Esophagus squamous epithelium (tissue), 5 donors: Measurements from ENCODE around the gene NAGLU. TPM values are rescaled to one million over a fixed set of nuclear protein-coding genes. Genes with fewer than 3 reads are reported as not detected.

ENCODE experiments used
- DNase-seq: peaks from one replicate; lab custom pipeline; 2025; lab: John Stamatoyannopoulos, UW
- H3K27ac ChIP-seq, 4 donors: fragments of 200-600 bp; sonication (generic); one replicate each; pipeline ENCODE4 v1.5.1; 2016 to 2019; ENCODE audit warnings: mild to moderate bottlenecking in 1 of 4
- H3K27me3 ChIP-seq, 4 donors: fragments of 200-600 bp; sonication (generic); 1 replicate in 3 of 4; 2 replicates in 1 of 4; pipeline versions ENCODE4 v1.5.1 to v1.6.0; 2017 to 2021; ENCODE audit warnings: antibody characterized with exemption in 1 of 4
- H3K36me3 ChIP-seq, 3 donors: fragments of 200-600 bp; sonication (generic); one replicate each; pipeline ENCODE4 v1.5.1; 2016 to 2019
- H3K4me1 ChIP-seq, 3 donors: fragments of 200-600 bp; sonication (generic); one replicate each; pipeline ENCODE4 v1.5.1; 2017 to 2019
- H3K4me3 ChIP-seq, 4 donors: fragments of 200-600 bp; sonication (generic); 1 replicate in 3 of 4; 2 replicates in 1 of 4; pipeline ENCODE4 v1.5.1; 2016 to 2019; ENCODE audit warnings: mild to moderate bottlenecking in 2 of 4, moderate library complexity in 1 of 4
- H3K9me3 ChIP-seq, 3 donors: fragments of 200-600 bp; sonication (generic); one replicate each; pipeline ENCODE4 v1.5.1; 2016 to 2019
- POLR2A ChIP-seq, 4 donors: fragments of 450-650 bp; IDR thresholded peaks; one replicate each; pipeline ENCODE4 v1.6.1; 2017; ENCODE audit warnings: antibody characterized with exemption in 4 of 4, mild to moderate bottlenecking in 4 of 4, moderate library complexity in 3 of 4
- WGBS, 2 donors: methylation state at CpG; one replicate each; pipeline ENCODE4 v1.1.5; 2018; 5-methylcytosine and 5-hydroxymethylcytosine counted together
- intact Hi-C: fragments of 100-400 bp; cut with DNase I; formaldehyde crosslinking; loops from one replicate; pipeline ENCODE4 v1.15.0; 2022
- total RNA-seq, 4 donors: library from RNA; depleted of rRNA; stranded (reverse); fragments of >200 nt; gene quantifications; one replicate each; pipeline ENCODE4 v1.1.0, GENCODE V29; 2016
- TF ChIP-seq, protein P1 (sequence below), 6 experiments: fragments of 450-650 bp in 4 of 6; fragments of 200-600 bp in 2 of 6; sonication (generic) in 2 of 6; IDR thresholded peaks; one replicate each; pipeline ENCODE4 v1.5.1; 2016 to 2019; ENCODE audit warnings: antibody characterized with exemption in 6 of 6, mild to moderate bottlenecking in 4 of 6, moderate library complexity in 4 of 6
- donor health status: DM: yes; HTN: yes; CAD: no.

Gene NAGLU
- total RNA-seq, 4 donors from 2014 or later = 19.2 to 39.0 (median 26.5) TPM

DNA sequence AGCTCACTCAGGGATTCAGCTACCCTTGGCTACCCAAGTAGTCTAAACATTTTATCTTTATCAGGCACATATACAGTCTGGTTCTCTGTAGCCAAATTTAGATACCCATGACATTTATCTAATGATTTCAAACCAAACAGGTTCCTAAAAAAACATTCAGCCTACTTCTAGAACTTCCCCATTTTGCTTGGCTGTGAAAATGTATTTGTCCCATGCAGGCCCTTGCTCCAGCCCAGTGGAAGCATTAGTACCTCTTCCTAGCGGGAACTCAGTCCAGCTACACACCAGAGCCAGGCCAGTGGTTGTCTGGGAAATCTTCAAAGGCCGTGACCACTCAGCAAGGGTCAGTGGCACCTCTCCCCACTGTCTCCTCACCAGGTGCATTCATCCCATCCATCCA is 26.2 kb upstream of the NAGLU start:
- Histone ChIP-seq H3K27me3 (no peaks in the 10 kb centered on the region), H3K36me3 (peaks cover 0 to 82% (median 17%) of the 10 kb centered on the region in 3 donors), H3K27ac (peak overlapping the region in 1 of 4 donors; percentile 16), H3K4me3 (no peak overlapping the region), H3K9me3 (no peaks in the 10 kb centered on the region), H3K4me1 (peaks cover 0 to 35% (median 0%) of the 10 kb centered on the region in 3 donors)
- TF ChIP-seq, protein P1, sequence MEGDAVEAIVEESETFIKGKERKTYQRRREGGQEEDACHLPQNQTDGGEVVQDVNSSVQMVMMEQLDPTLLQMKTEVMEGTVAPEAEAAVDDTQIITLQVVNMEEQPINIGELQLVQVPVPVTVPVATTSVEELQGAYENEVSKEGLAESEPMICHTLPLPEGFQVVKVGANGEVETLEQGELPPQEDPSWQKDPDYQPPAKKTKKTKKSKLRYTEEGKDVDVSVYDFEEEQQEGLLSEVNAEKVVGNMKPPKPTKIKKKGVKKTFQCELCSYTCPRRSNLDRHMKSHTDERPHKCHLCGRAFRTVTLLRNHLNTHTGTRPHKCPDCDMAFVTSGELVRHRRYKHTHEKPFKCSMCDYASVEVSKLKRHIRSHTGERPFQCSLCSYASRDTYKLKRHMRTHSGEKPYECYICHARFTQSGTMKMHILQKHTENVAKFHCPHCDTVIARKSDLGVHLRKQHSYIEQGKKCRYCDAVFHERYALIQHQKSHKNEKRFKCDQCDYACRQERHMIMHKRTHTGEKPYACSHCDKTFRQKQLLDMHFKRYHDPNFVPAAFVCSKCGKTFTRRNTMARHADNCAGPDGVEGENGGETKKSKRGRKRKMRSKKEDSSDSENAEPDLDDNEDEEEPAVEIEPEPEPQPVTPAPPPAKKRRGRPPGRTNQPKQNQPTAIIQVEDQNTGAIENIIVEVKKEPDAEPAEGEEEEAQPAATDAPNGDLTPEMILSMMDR (IDR thresholded peaks at IDR 0.05) = no peak
- TF ChIP-seq POLR2A (IDR thresholded peaks at IDR 0.05) = no peak
- 48 to 88% methylated on average over 1 to 2 of the region's 2 CpGs for WGBS, 2 donors
- no peak for DNase-seq
- intact Hi-C loops = loop anchor here (5.0 to 10.0 kb wide), 2 partner anchors 33 to 85 kb away; partner anchors contain the start of gene CAVIN1

DNA sequence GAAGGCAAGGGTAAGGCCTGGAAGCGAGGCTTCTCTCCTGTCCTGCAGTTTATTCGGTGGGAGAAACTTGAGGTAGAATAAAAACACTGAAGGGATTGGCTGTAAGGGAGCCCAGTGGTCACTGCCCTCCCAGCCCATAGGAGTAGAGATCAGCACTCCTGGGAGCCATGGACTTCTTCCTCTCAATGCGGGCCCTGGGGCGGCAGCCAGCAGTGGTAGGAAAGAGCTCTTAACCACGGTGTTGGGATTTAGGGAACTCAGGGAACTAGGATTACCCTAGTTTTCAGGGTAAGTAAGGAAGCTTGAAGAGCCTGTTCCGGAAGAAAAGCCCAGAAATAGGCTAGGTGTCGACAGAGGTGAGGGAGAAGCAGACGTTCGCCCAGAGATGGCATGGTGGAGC is 23.8 kb upstream of the NAGLU start:
- DNase-seq = no peak
- Histone ChIP-seq H3K27ac (peak overlapping the region; percentile 9 to 76 (median 59)), H3K36me3 (peaks cover 0 to 82% (median 18%) of the 10 kb centered on the region in 3 donors), H3K4me3 (no peak overlapping the region), H3K4me1 (peaks cover 2 to 45% (median 10%) of the 10 kb centered on the region in 3 donors), H3K9me3 (no peaks in the 10 kb centered on the region), H3K27me3 (no peaks in the 10 kb centered on the region)
- intact Hi-C loops = loop anchor here (5.0 to 10.0 kb wide), 2 partner anchors 35 to 87 kb away; partner anchors contain the start of gene CAVIN1
- TF ChIP-seq, protein P1 (IDR thresholded peaks at IDR 0.05) = no peak
- TF ChIP-seq POLR2A (IDR thresholded peaks at IDR 0.05) = no peak
- WGBS, 2 donors = 79 to 88% methylated on average over 9 of the region's 9 CpGs

DNA sequence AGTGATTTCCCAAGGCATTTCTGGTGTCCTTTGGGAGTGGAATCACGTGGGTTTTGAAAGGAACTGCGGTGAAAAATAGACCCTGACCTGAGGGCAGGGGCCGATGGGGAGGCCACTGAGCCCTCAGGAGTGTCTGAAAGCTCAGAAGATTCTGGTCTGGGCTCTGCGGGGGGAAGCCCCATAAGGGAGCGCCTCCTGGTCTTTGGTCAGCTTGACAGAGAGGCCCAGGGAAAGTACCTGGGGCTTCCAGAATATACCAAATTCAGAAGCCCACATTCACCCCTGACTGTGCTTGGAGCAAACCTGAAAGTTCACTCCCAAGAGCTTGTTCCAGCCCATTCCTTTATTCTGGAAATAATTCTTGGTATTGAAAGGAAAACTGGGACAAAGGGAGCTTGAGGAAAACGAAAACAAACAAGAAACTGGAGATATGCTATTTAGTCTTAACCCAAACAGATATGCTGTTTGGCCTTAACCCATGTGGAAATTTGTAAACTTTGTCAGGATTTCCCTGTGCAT is 23.2 kb upstream of the NAGLU start:
- TF ChIP-seq, protein P1 (IDR thresholded peaks at IDR 0.05) = no peak
- no peak for TF ChIP-seq POLR2A (IDR thresholded peaks at IDR 0.05)
- H3K27ac ChIP-seq = peak overlapping the region; percentile 9 to 76 (median 70)
- WGBS, 2 donors = 66 to 76% methylated on average over 3 to 6 of the region's 6 CpGs
- H3K36me3 ChIP-seq = peaks cover 0 to 77% (median 18%) of the 10 kb centered on the region in 3 donors
- H3K4me1 ChIP-seq = peaks cover 7 to 50% (median 15%) of the 10 kb centered on the region in 3 donors
- no peak overlapping the region for H3K4me3 ChIP-seq
- intact Hi-C loops = loop anchor here (5.0 to 10.0 kb wide), 2 partner anchors 35 to 88 kb away; partner anchors contain the start of gene CAVIN1
- no peak for DNase-seq
- no peaks in the 10 kb centered on the region for H3K9me3 ChIP-seq
- H3K27me3 ChIP-seq = no peaks in the 10 kb centered on the region

DNA sequence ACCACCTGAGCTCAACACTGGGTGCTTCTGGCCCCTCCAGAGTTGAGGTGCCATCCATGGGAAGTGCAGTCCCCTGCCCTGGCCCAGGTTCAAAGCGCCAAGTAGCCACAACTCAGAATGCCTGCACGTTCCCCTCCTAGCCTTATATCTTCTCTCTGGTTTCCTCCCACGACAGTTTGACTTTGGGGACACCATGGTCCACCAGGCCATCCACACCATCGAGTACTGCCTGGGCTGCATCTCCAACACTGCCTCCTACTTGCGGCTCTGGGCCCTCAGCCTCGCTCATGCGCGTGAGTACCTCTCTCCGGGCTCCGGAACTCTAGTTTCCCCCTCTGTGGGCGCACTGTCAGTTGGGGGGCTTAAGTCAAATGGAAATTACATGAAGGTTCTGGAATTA is 22.4 kb upstream of the NAGLU start:
- H3K27ac ChIP-seq = peak overlapping the region in 3 of 4 donors; percentile 68 to 76 (median 73)
- H3K4me3 ChIP-seq = no peak overlapping the region
- intact Hi-C loops = loop anchor here (5.0 to 10.0 kb wide), 2 partner anchors 36 to 89 kb away; partner anchors contain the start of gene CAVIN1
- no peaks in the 10 kb centered on the region for H3K27me3 ChIP-seq
- H3K9me3 ChIP-seq = no peaks in the 10 kb centered on the region
- peaks cover 15 to 57% (median 24%) of the 10 kb centered on the region in 3 donors for H3K4me1 ChIP-seq
- H3K36me3 ChIP-seq = peaks cover 0 to 68% (median 18%) of the 10 kb centered on the region in 3 donors
- WGBS, 2 donors = 94 to 98% methylated on average over 10 to 11 of the region's 11 CpGs
- DNase-seq = no peak
- no peak for TF ChIP-seq POLR2A (IDR thresholded peaks at IDR 0.05)
- TF ChIP-seq, protein P1 (IDR thresholded peaks at IDR 0.05) = no peak

DNA sequence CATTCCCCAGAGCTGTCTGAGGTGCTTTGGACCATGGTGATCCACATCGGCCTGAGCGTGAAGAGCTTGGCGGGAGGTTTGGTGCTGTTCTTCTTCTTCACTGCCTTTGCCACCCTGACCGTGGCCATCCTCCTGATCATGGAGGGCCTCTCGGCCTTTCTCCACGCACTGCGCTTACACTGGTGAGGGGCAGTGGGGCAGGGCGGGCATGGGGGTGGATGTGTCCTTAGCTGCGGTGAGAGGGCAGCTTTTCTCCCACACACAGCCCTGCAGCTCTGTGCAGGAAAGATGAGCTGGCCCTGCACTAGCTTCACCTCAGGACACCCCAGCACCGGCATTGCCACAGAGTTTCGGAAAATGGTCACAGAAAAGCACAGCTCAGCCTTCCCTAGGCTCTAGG is 21.8 kb upstream of the NAGLU start:
- no peak for DNase-seq
- 93 to 96% methylated on average over 5 to 9 of the region's 11 CpGs for WGBS, 2 donors
- H3K27me3 ChIP-seq = no peaks in the 10 kb centered on the region
- peak overlapping the region in 3 of 4 donors; percentile 68 to 76 (median 73) for H3K27ac ChIP-seq
- intact Hi-C loops = loop anchor here (5.0 to 10.0 kb wide), 2 partner anchors 37 to 89 kb away; partner anchors contain the start of gene CAVIN1
- no peak overlapping the region for H3K4me3 ChIP-seq
- no peaks in the 10 kb centered on the region for H3K9me3 ChIP-seq
- peaks cover 21 to 57% (median 30%) of the 10 kb centered on the region in 3 donors for H3K4me1 ChIP-seq
- TF ChIP-seq, protein P1 (IDR thresholded peaks at IDR 0.05) = no peak
- TF ChIP-seq POLR2A (IDR thresholded peaks at IDR 0.05) = no peak
- peaks cover 0 to 62% (median 14%) of the 10 kb centered on the region in 3 donors for H3K36me3 ChIP-seq
